ENCODE data around the gene FANCC.

The FANCC gene

DNA sequence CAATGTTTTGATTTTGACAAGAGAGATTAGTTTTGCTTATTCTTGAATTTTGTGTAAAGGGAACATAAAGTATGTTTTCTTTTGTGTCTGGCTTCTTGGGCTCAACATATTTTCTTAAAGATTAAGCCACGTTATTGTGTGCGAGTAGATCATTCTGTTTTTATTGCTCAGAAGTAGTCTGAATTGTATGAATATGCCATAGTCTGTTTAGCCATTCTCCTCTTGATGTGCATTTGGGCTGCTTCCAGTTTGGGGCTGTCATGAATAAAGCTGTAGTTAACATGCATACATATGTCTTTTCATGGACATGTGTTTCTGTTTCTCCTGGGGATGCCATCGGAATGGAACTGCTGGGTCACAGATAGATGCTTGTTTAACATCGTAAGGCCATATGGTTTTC, 198.9 kb downstream of the FANCC start:
- no peak overlapping the region for H3K4me3 ChIP-seq (ENCODE audit: control insufficient read depth, low read depth, low read length)
- no peak for DNase-seq (ENCODE audit: low read depth)
- no peak for TF ChIP-seq CTCF (IDR thresholded peaks at IDR 0.05; ENCODE audit: control insufficient read depth, insufficient read depth, low read depth, low read length, missing control alignments)

- no peak overlapping the region for H3K4me3 ChIP-seq (ENCODE audit: control insufficient read depth, low read depth, low read length)
- no peak for TF ChIP-seq CTCF (IDR thresholded peaks at IDR 0.05; ENCODE audit: control insufficient read depth, insufficient read depth, low read depth, low read length, missing control alignments)
- no peak for DNase-seq (ENCODE audit: low read depth)
Measured at GRCh38 chr9:95116808-95117204, 200.7 kb downstream of the FANCC start.

- H3K4me3 ChIP-seq (ENCODE audit: control insufficient read depth, low read depth, low read length), result no peak overlapping the region
- TF ChIP-seq CTCF (IDR thresholded peaks at IDR 0.05; ENCODE audit: control insufficient read depth, insufficient read depth, low read depth, low read length, missing control alignments), result no peak
- no peak for DNase-seq (ENCODE audit: low read depth)
Measured at GRCh38 chr9:95116002-95116807, 201.3 kb downstream of the FANCC start.

DNA sequence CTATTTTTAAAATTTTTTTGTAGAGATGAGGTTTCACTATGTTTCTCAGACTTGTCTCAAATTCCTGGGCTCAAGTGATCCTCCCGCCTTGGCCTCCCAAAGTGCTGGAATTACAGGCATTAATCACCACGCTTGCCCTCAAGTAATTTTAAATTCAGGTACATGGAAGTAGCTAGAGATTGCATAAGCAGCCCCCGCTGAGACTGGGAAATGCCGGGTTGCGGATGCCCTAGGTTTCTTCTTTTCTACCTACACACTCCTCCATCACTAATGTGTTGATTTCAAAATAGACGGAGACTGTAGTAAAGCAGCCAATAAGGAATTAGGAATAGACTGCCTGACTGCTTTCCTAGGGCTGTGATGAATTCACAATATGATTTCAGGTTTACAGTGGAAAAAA, 202.4 kb downstream of the FANCC start:
- DNase-seq (ENCODE audit: low read depth), result no peak
- no peak overlapping the region for H3K4me3 ChIP-seq (ENCODE audit: control insufficient read depth, low read depth, low read length)
- no peak for TF ChIP-seq CTCF (IDR thresholded peaks at IDR 0.05; ENCODE audit: control insufficient read depth, insufficient read depth, low read depth, low read length, missing control alignments)

GRCh38 chr9:95112436-95113280, 204.9 kb downstream of the FANCC start:
- H3K4me3 ChIP-seq (ENCODE audit: control insufficient read depth, low read depth, low read length), result no peak overlapping the region
- no peak for DNase-seq (ENCODE audit: low read depth)
- TF ChIP-seq CTCF (IDR thresholded peaks at IDR 0.05; ENCODE audit: control insufficient read depth, insufficient read depth, low read depth, low read length, missing control alignments), result no peak

- H3K4me3 ChIP-seq (ENCODE audit: control insufficient read depth, low read depth, low read length), result no peak overlapping the region
- DNase-seq (ENCODE audit: low read depth), result no peak
- no peak for TF ChIP-seq CTCF (IDR thresholded peaks at IDR 0.05; ENCODE audit: control insufficient read depth, insufficient read depth, low read depth, low read length, missing control alignments)
Measured at GRCh38 chr9:95111716-95112115, 205.8 kb downstream of the FANCC start.
